MCF 10A (cell line): Measurements from ENCODE around the gene ZBTB40. TPM values are rescaled to one million over a fixed set of nuclear protein-coding genes. Genes with fewer than 3 reads are reported as not detected.

Experiments used
- BruUV-seq: library from RNA; stranded (reverse); fragments of 400-500 nt; replicated peaks from 2 replicates; lab custom pipeline; 2021; lab: Mats Ljungman, UMichigan
- CTCF ChIA-PET: fragments of 300-600 bp; sonication (Branson Sonifier 250); formaldehyde crosslinking; extraction: SDS; loops from one replicate; lab custom pipeline; 2021; ENCODE audit warnings: antibody characterized with exemption, inconsistent platforms; lab: Yijun Ruan, JAX
- POLR2A ChIA-PET: fragments of 300-600, 350-650 bp; sonication (Branson Sonifier 250); formaldehyde crosslinking; extraction: SDS; loops from one replicate; lab custom pipeline; 2020; ENCODE audit warnings: antibody characterized with exemption, inconsistent platforms; lab: Yijun Ruan, JAX
- DNase-seq: peaks from one replicate; pipeline ENCODE4 v3.0.0-alpha.2; 2018; ENCODE audit not compliant: unreplicated experiment
- H3K27ac Mint-ChIP-seq: one replicate; pipeline ENCODE4 v1.8.0; 2022; ENCODE audit warnings: mild to moderate bottlenecking, low read depth, mixed read lengths; ENCODE audit not compliant: unreplicated experiment
- H3K27me3 Mint-ChIP-seq: one replicate; pipeline ENCODE4 v1.8.0; 2022; ENCODE audit warnings: mixed read lengths; ENCODE audit not compliant: insufficient read depth, unreplicated experiment
- H3K36me3 Mint-ChIP-seq: one replicate; pipeline ENCODE4 v1.8.0; 2022; ENCODE audit warnings: mild to moderate bottlenecking, moderate library complexity, mixed read lengths; ENCODE audit not compliant: insufficient read depth, unreplicated experiment
- H3K4me1 Mint-ChIP-seq: one replicate; pipeline ENCODE4 v1.8.0; 2022; ENCODE audit warnings: mixed read lengths; ENCODE audit not compliant: insufficient read depth, unreplicated experiment
- H3K4me3 Mint-ChIP-seq: one replicate; pipeline ENCODE4 v1.8.0; 2022; ENCODE audit warnings: mild to moderate bottlenecking, moderate library complexity, mixed read lengths; ENCODE audit not compliant: unreplicated experiment
- H3K9me3 Mint-ChIP-seq: one replicate; pipeline ENCODE4 v1.8.0; 2022; ENCODE audit warnings: mixed read lengths; ENCODE audit not compliant: unreplicated experiment
- intact Hi-C: fragments of 100-400 bp; cut with micrococcal nuclease; formaldehyde crosslinking; loops from 2 replicates; pipeline ENCODE4 v1.14.1; 2022
- total RNA-seq: library from RNA; stranded (reverse); gene quantifications from 2 replicates; pipeline ENCODE4 v1.2.3, GENCODE V29; 2022
- TF ChIP-seq, protein P1 (sequence below): fragments of 200-600 bp; IDR thresholded peaks from one replicate; pipeline ENCODE4 v1.8.0; 2022; ENCODE audit warnings: antibody characterized with exemption, mild to moderate bottlenecking; ENCODE audit not compliant: unreplicated experiment

Gene ZBTB40
- total RNA-seq, 1 experiment from 2014 or later: 20.4 TPM

DNA sequence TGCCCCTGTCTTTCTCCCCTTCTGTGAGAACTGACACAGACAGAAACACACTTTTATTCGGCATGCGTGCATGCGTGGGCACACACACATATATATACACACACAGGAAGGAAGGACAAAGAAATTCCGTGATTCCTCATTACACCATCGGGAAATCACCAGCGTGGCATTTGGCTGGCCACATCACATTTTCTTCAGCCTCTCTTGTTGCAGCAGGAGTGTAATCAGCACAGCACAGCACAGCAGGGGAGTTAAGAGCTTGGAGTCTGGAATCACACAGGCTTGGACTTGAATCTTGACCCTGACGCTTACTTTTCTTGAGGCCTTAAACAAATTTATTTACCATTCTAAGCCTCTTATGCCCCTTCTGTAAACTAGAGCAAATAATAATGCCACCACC, 66.3 kb downstream of the ZBTB40 start:
- Mint-ChIP-seq H3K4me3 (no peak overlapping the region), H3K27ac (no peak overlapping the region), H3K27me3 (no peaks in the 10 kb centered on the region), H3K36me3 (peaks cover 64% of the 10 kb centered on the region), H3K9me3 (no peaks in the 10 kb centered on the region), H3K4me1 (no peaks in the 10 kb centered on the region)
- TF ChIP-seq, protein P1, sequence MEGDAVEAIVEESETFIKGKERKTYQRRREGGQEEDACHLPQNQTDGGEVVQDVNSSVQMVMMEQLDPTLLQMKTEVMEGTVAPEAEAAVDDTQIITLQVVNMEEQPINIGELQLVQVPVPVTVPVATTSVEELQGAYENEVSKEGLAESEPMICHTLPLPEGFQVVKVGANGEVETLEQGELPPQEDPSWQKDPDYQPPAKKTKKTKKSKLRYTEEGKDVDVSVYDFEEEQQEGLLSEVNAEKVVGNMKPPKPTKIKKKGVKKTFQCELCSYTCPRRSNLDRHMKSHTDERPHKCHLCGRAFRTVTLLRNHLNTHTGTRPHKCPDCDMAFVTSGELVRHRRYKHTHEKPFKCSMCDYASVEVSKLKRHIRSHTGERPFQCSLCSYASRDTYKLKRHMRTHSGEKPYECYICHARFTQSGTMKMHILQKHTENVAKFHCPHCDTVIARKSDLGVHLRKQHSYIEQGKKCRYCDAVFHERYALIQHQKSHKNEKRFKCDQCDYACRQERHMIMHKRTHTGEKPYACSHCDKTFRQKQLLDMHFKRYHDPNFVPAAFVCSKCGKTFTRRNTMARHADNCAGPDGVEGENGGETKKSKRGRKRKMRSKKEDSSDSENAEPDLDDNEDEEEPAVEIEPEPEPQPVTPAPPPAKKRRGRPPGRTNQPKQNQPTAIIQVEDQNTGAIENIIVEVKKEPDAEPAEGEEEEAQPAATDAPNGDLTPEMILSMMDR: no peak
- intact Hi-C loops: no loop called here
- ChIA-PET POLR2A (no interaction called here), CTCF (interaction anchor here (0.6 kb wide), 1 partner anchor 93 kb away, joined by 3 read pairs; no protein-coding TSS in a partner anchor)
- no TSS peak for BruUV-seq
- no peak for DNase-seq

DNA sequence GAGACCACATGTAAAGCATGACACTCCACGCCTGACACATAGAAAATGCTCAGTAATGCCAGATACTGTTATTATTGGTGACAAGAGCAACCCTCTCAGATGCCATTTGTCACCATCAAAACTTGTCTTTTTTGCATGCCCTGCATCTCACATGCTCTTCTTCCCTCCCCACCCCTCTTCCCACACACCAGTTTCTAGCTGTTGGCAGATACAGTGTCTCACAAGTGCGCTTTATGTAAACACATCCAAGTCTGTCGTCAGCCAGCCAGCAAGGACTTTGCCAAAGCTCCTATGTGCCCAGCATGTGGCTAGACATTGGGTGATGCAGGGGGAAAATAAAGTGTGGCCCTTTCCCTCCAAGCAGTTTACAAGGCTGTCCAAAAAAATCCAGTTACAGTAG, 66.7 kb downstream of the ZBTB40 start:
- Mint-ChIP-seq H3K9me3 (no peaks in the 10 kb centered on the region), H3K4me3 (no peak overlapping the region), H3K27me3 (no peaks in the 10 kb centered on the region), H3K36me3 (peaks cover 65% of the 10 kb centered on the region), H3K27ac (no peak overlapping the region), H3K4me1 (no peaks in the 10 kb centered on the region)
- TF ChIP-seq, protein P1: no peak
- no peak for DNase-seq
- CTCF ChIA-PET: no interaction called here
- intact Hi-C loops: no loop called here
- POLR2A ChIA-PET: no interaction called here
- BruUV-seq: no TSS peak

DNA sequence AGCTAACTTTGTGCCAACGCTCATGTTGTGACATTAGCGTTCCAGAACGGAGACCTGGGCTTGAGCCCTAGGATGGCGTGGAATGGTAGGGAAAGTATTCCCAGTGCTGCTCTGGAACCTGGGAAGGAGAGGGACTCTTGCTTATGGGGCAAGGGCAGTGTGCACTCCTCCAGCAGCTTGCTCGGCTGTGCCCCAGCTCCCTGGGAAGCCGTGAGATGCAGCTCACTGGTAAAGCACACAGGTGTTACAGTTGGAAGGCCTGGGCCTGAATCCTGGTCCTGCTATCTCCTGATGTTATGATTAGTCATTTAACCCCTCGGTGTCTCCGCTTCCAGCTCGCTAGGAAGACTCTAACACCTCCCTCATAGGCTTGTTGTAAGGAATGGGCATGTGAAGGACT, 69.2 kb downstream of the ZBTB40 start:
- TF ChIP-seq, protein P1: no peak
- no peak for DNase-seq
- Mint-ChIP-seq H3K36me3 (peaks cover 57% of the 10 kb centered on the region), H3K4me1 (no peaks in the 10 kb centered on the region), H3K27ac (no peak overlapping the region), H3K4me3 (no peak overlapping the region), H3K9me3 (no peaks in the 10 kb centered on the region), H3K27me3 (no peaks in the 10 kb centered on the region)
- ChIA-PET POLR2A (interaction anchor here (0.6 kb wide), 1 partner anchor 17 kb away, joined by 3 read pairs; no protein-coding TSS in a partner anchor), CTCF (no interaction called here)
- intact Hi-C loops: no loop called here
- no TSS peak for BruUV-seq

DNA sequence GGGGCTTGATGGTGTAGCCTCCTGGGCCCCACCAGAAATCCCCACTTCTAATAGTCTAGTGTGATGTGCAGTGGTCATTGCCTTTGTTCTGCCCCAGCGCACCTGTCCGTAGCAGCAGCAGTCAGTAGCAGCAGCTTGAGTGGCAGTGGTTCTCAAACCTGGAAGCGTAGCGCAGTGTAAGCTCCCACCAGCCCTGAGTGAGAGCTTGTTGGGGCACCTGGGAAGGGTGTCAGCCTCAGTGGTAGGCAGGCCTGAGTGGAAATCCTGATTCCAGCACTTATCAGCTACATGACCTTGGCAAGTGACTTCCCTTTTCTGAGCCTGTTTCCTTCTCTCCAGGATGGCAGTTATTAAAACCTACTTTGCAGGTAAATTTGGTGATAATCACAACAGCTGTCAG, 70.0 kb downstream of the ZBTB40 start:
- TF ChIP-seq, protein P1: no peak
- Mint-ChIP-seq H3K27me3 (no peaks in the 10 kb centered on the region), H3K4me1 (no peaks in the 10 kb centered on the region), H3K36me3 (peaks cover 57% of the 10 kb centered on the region), H3K4me3 (no peak overlapping the region), H3K27ac (no peak overlapping the region), H3K9me3 (no peaks in the 10 kb centered on the region)
- DNase-seq: no peak
- BruUV-seq: no TSS peak
- POLR2A ChIA-PET: interaction anchor here (0.7 kb wide), 1 partner anchor 9 kb away, joined by 3 read pairs; no protein-coding TSS in a partner anchor
- CTCF ChIA-PET: no interaction called here
- intact Hi-C loops: no loop called here
